SK-N-SH treated with all-trans-retinoic acid at 6 μM for 48 hours (cell line): ENCODE data around the gene KLF6.

Experiments used
- ATAC-seq: fragments of 200-7000 bp; cut with Tn5 transposase; 3 replicates; pipeline ENCODE4 v1.9.1; 2020; ENCODE audit warnings: mild to moderate bottlenecking, moderate library complexity
- ARNTL ChIP-seq: fragments of 450-650 bp; formaldehyde crosslinking; IDR thresholded peaks from 2 replicates; pipeline ENCODE4 v1.5.0; 2020; ENCODE audit warnings: low read depth, mild to moderate bottlenecking, moderate library complexity, borderline replicate concordance
- BACH2 ChIP-seq: fragments of 250-450 bp; sonication (Bioruptor Pico); IDR thresholded peaks from 2 replicates; pipeline ENCODE4 v1.9.0; 2021; ENCODE audit warnings: mild to moderate bottlenecking, borderline replicate concordance
- CSDC2 ChIP-seq: fragments of 250-450 bp; sonication (Bioruptor Pico); IDR thresholded peaks from 2 replicates; pipeline ENCODE4 v1.5.0; 2020; ENCODE audit warnings: mild to moderate bottlenecking, moderate library complexity
- CSRNP3 ChIP-seq: fragments of 250-450 bp; sonication (Bioruptor Pico); IDR thresholded peaks from 2 replicates; pipeline ENCODE4 v1.5.1; 2021; ENCODE audit warnings: mild to moderate bottlenecking, moderate library complexity
- ESRRG ChIP-seq: fragments of 250-450 bp; sonication (Bioruptor Pico); IDR thresholded peaks from 2 replicates; pipeline ENCODE4 v1.6.1; 2021; ENCODE audit warnings: mild to moderate bottlenecking
- GLIS3 ChIP-seq: fragments of 250-450 bp; sonication (Bioruptor Pico); IDR thresholded peaks from 2 replicates; pipeline ENCODE4 v1.5.0; 2020; ENCODE audit warnings: mild to moderate bottlenecking, moderate library complexity
- ISL1 ChIP-seq: fragments of 250-450 bp; sonication (Bioruptor Pico); IDR thresholded peaks from 2 replicates; pipeline ENCODE4 v2.1.2; 2022; ENCODE audit warnings: mild to moderate bottlenecking, moderate library complexity
- OSR1 ChIP-seq: fragments of 250-450 bp; sonication (Bioruptor Pico); IDR thresholded peaks from 2 replicates; pipeline ENCODE4 v1.8.0; 2022; ENCODE audit warnings: moderate library complexity, mild to moderate bottlenecking, inconsistent platforms
- PATZ1 ChIP-seq: fragments of 250-450 bp; sonication (Bioruptor Pico); IDR thresholded peaks from 2 replicates; pipeline ENCODE4 v1.8.0; 2020; ENCODE audit warnings: mild to moderate bottlenecking, moderate library complexity, borderline replicate concordance
- POU6F1 ChIP-seq: fragments of 250-450 bp; sonication (Bioruptor Pico); IDR thresholded peaks from 2 replicates; pipeline ENCODE4 v1.8.0; 2021; ENCODE audit warnings: low read depth, mild to moderate bottlenecking, moderate library complexity, borderline replicate concordance
- PPARA ChIP-seq: fragments of 250-450 bp; sonication (Bioruptor Pico); IDR thresholded peaks from 2 replicates; pipeline ENCODE4 v1.5.0; 2020; ENCODE audit warnings: mild to moderate bottlenecking, borderline replicate concordance
- RARB ChIP-seq: fragments of 250-450 bp; sonication (Bioruptor Pico); IDR thresholded peaks from 2 replicates; pipeline ENCODE4 v1.8.0; 2021; ENCODE audit warnings: mild to moderate bottlenecking, moderate library complexity
- TCF4 ChIP-seq: fragments of 250-450 bp; sonication (Bioruptor Pico); IDR thresholded peaks from 2 replicates; pipeline ENCODE4 v1.8.0; 2021; ENCODE audit warnings: mild to moderate bottlenecking, moderate library complexity, borderline replicate concordance
- TOX ChIP-seq: fragments of 250-450 bp; sonication (Bioruptor Pico); IDR thresholded peaks from 2 replicates; pipeline ENCODE4 v1.8.0; 2021; ENCODE audit warnings: mild to moderate bottlenecking, moderate library complexity, borderline replicate concordance
- ZFP3 ChIP-seq: fragments of 250-450 bp; sonication (Bioruptor Pico); IDR thresholded peaks from 2 replicates; pipeline ENCODE4 v1.5.0; 2020; ENCODE audit warnings: mild to moderate bottlenecking, moderate library complexity
- ZFP30 ChIP-seq: fragments of 450-650 bp; formaldehyde crosslinking; IDR thresholded peaks from 2 replicates; pipeline ENCODE4 v1.5.0; 2022; ENCODE audit warnings: mild to moderate bottlenecking, moderate library complexity
- ZNF565 ChIP-seq: fragments of 450-650 bp; formaldehyde crosslinking; conservative IDR thresholded peaks from 2 replicates; pipeline ENCODE4 v1.5.0; 2020; ENCODE audit warnings: low read depth, mild to moderate bottlenecking, moderate library complexity
- ZNF70 ChIP-seq: fragments of 450-650 bp; formaldehyde crosslinking; IDR thresholded peaks from 2 replicates; pipeline ENCODE4 v1.5.0; 2020; ENCODE audit warnings: mild to moderate bottlenecking, moderate library complexity
- TF ChIP-seq, protein P1 (sequence below): fragments of 250-450 bp; sonication (Bioruptor Pico); IDR thresholded peaks from 2 replicates; pipeline ENCODE4 v1.5.1; 2020; ENCODE audit warnings: low read depth, mild to moderate bottlenecking, moderate library complexity
- TF ChIP-seq, protein P2 (sequence below): fragments of 250-450 bp; sonication (Bioruptor Pico); IDR thresholded peaks from 2 replicates; pipeline ENCODE4 v1.5.0; 2020; ENCODE audit warnings: mild to moderate bottlenecking, moderate library complexity

Gene KLF6

GRCh38 chr10:3750854-3751253, 34.2 kb downstream of the KLF6 start:
- ATAC-seq: no peak
- TF ChIP-seq PPARA (CRISPR knock-in tag) (no peak), BACH2 (CRISPR knock-in tag) (no peak), TOX (CRISPR knock-in tag) (no peak), ESRRG (CRISPR knock-in tag) (no peak), ZNF70 (no peak), ZNF565 (CRISPR knock-in tag) (no peak), TCF4 (CRISPR knock-in tag) (no peak), CSDC2 (CRISPR knock-in tag) (no peak), POU6F1 (CRISPR knock-in tag) (no peak), ISL1 (CRISPR knock-in tag) (no peak), OSR1 (CRISPR knock-in tag) (no peak)
- TF ChIP-seq, protein P1, sequence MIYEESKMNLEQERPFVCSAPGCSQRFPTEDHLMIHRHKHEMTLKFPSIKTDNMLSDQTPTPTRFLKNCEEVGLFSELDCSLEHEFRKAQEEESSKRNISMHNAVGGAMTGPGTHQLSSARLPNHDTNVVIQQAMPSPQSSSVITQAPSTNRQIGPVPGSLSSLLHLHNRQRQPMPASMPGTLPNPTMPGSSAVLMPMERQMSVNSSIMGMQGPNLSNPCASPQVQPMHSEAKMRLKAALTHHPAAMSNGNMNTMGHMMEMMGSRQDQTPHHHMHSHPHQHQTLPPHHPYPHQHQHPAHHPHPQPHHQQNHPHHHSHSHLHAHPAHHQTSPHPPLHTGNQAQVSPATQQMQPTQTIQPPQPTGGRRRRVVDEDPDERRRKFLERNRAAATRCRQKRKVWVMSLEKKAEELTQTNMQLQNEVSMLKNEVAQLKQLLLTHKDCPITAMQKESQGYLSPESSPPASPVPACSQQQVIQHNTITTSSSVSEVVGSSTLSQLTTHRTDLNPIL (CRISPR knock-in tag): no peak

GRCh38 chr10:3750006-3750816, 34.8 kb downstream of the KLF6 start:
- no peak for TF ChIP-seq ZFP3 (CRISPR knock-in tag)
- peak; percentile 36; the same call in 1 of the 2 replicates for TF ChIP-seq ZFP30 (CRISPR knock-in tag)
- ATAC-seq: no peak; the same call in 2 of the 3 replicates

DNA sequence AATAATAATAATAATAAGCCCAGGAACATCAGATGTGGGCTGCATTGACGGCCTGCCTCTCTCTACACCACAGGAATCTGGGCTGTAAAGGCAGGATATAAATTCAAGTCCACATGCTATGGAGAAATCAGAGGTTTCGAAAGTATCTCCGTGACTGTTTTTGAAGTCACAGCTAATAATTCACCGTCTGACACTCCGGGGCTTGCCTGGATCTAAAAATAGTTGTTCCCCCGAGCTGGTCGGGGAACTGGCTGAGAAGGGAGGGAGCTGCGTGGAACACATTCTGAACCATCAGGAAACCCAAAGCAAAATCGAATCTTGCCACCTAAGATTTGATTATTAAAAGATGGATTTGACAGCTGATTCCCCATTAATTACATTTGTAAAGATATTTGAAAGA, 35.4 kb downstream of the KLF6 start:
- no peak; the same call in 2 of the 3 replicates for ATAC-seq
- TF ChIP-seq GLIS3 (no peak), OSR1 (CRISPR knock-in tag) (no peak)

DNA sequence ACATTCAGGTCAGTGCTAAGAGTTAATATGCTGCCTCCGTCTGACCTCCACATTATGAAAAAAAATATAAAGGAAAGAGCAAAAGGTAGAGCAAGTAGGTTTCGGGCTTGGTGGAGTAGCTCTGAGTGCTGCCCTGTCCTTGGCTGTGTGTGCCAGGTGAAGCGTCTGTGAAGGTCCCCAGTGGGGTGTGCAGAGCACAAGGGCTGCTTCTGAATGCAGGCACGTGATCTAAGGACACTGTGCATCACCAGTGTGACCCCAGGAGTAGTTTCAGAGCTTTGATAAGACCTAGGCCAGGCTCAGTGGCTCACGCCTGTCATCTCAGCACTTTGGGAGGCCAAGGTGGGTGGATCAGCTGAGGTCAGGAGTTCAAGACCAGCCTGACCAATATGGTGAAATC, 36.0 kb downstream of the KLF6 start:
- no peak for ATAC-seq
- TF ChIP-seq, protein P1 (CRISPR knock-in tag): no peak
- no peak for TF ChIP-seq PPARA (CRISPR knock-in tag)
- no peak for TF ChIP-seq POU6F1 (CRISPR knock-in tag)
- no peak for TF ChIP-seq CSDC2 (CRISPR knock-in tag)
- no peak for TF ChIP-seq ARNTL (CRISPR knock-in tag)
- no peak for TF ChIP-seq CSRNP3 (CRISPR knock-in tag)
- TF ChIP-seq RARB: no peak
- TF ChIP-seq ZNF565 (CRISPR knock-in tag): no peak
- no peak for TF ChIP-seq ESRRG (CRISPR knock-in tag)
- no peak for TF ChIP-seq ZFP30 (CRISPR knock-in tag)
- TF ChIP-seq OSR1 (CRISPR knock-in tag): no peak
- TF ChIP-seq, protein P2, sequence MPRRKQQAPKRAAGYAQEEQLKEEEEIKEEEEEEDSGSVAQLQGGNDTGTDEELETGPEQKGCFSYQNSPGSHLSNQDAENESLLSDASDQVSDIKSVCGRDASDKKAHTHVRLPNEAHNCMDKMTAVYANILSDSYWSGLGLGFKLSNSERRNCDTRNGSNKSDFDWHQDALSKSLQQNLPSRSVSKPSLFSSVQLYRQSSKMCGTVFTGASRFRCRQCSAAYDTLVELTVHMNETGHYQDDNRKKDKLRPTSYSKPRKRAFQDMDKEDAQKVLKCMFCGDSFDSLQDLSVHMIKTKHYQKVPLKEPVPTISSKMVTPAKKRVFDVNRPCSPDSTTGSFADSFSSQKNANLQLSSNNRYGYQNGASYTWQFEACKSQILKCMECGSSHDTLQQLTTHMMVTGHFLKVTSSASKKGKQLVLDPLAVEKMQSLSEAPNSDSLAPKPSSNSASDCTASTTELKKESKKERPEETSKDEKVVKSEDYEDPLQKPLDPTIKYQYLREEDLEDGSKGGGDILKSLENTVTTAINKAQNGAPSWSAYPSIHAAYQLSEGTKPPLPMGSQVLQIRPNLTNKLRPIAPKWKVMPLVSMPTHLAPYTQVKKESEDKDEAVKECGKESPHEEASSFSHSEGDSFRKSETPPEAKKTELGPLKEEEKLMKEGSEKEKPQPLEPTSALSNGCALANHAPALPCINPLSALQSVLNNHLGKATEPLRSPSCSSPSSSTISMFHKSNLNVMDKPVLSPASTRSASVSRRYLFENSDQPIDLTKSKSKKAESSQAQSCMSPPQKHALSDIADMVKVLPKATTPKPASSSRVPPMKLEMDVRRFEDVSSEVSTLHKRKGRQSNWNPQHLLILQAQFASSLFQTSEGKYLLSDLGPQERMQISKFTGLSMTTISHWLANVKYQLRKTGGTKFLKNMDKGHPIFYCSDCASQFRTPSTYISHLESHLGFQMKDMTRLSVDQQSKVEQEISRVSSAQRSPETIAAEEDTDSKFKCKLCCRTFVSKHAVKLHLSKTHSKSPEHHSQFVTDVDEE: no peak
- no peak for TF ChIP-seq PATZ1 (CRISPR knock-in tag)
- no peak for TF ChIP-seq ISL1 (CRISPR knock-in tag)
- TF ChIP-seq TCF4 (CRISPR knock-in tag): no peak
- TF ChIP-seq ZFP3 (CRISPR knock-in tag): no peak
- TF ChIP-seq TOX (CRISPR knock-in tag): no peak
